Fibroblast of skin of left biceps (primary cell): ENCODE data around the gene PSMA3.

Experiments used
- DNase-seq, 2 experiments: peaks; one replicate each; pipeline ENCODE4 v3.0.0-alpha.2; 2013; ENCODE audit warnings: low read depth in 2 of 2

Gene PSMA3

GRCh38 chr14:58270628-58271027, 26.0 kb downstream of the PSMA3 start:
- DNase-seq = no peak

GRCh38 chr14:58272588-58273372, 28.1 kb downstream of the PSMA3 start:
- DNase-seq = no peak

DNA sequence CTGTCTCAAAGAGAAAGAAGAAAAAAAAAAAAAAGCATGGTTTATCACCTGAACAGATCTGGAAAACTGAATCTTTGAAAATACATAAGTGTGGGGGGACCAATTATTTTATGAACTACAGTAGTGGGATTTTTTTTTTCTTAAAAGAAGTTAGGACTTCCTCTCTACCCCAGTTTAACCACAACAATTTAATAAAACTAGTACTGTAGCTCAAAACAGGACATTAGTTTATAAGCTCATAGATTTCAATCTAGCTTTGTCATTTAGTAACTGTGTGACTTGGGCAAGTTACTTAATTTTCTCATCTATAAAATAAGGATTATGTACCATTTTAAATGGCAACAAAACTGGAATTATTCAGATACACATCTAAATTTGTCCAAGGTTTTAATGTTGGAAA, 30.2 kb downstream of the PSMA3 start:
- no peak for DNase-seq

GRCh38 chr14:58275527-58276190, 31.0 kb downstream of the PSMA3 start:
- no peak for DNase-seq

DNA sequence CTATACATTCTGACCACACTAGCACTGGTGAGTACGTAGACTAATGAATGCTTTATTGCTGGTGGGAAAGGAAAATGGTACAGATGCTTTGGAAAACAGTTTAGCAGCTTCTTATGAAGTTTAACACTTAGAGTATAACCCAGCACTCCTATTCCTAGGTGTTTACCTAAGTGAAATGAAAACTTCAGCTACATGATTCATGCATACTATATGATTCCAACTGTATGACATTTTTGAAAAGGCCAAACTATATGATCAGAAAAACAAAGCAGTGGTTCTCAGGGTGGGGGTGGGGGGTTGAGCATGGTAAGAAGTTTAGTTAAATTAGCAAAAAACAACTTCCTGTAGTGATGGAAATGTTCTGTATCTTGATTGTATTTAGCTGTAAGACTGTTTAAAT, 31.6 kb downstream of the PSMA3 start:
- no peak for DNase-seq

GRCh38 chr14:58278177-58278576, 33.5 kb downstream of the PSMA3 start:
- no peak for DNase-seq

DNA sequence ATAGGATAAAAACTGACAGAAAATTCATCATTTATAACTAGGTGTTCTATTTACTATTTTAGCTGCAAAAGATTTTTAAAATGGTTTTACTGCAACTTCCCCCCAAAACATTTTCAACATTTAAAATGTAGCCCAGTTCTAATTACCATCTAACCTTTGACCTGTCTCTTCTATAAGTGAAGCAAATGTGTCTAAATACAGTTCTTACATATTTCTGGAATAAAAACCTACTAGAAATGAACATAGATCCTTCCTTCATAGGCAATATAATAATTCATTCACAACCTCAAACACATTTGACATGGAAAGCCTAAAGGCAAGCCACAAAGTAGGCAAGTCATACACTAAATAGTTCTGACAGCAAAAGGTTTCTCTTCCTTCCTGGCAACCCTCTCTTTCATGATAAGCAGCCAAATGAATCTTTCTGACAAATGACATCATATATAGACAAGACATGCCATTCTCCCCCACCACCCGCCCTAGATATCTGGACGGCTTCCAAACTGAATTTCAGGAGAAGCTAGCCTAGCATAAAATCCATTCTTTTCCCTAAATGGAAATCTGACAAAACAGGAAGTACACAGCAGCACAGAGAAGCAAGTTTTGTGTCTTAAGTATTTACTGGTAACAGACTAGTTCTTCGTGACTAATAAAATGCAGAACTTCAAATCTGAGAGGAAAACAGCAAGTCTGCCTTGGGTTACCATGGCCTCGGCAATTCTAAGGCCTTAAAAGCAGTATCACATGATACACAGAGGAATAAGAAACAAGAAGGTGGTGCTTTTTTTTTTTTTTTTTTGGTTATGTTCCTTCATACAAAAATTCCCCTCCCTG, 36.5 kb downstream of the PSMA3 start:
- DNase-seq = peak; percentile 87 to 90

DNA sequence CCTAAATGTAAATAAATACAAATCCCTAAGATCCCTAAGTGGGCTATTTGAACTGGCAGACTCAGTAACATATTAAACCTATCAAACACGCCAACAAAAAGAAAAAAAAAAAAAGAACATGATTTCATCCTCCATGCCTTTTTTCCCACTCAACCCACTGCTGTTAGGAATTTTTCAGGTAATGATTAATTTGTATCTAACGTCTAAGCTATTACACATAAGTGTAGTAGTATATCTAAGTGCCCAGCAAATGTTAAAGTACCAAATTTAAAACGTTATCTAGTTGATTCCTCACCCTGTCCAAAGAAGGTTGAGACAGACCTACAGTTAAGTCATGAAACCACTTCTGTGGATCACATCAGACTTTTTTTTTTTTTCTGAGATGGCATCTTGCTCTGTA, 37.3 kb downstream of the PSMA3 start:
- DNase-seq = no peak

- no peak for DNase-seq
These were observed 38.4 kb downstream of the PSMA3 start for GRCh38 chr14:58282925-58283593.

- DNase-seq = no peak
These were observed 39.1 kb downstream of the PSMA3 start for GRCh38 chr14:58283730-58284129.

- DNase-seq = no peak
These were observed 40.5 kb downstream of the PSMA3 start for GRCh38 chr14:58285132-58285531.

- no peak for DNase-seq
These were observed 43.0 kb downstream of the PSMA3 start for GRCh38 chr14:58287607-58288042.

- no peak for DNase-seq
These were observed 43.6 kb downstream of the PSMA3 start for GRCh38 chr14:58288106-58288792.

GRCh38 chr14:58291646-58292045, 47.0 kb downstream of the PSMA3 start:
- DNase-seq = no peak

GRCh38 chr14:58292187-58292586, 47.5 kb downstream of the PSMA3 start:
- peak; percentile 28 to 41 for DNase-seq

GRCh38 chr14:58294201-58294600, 49.6 kb downstream of the PSMA3 start:
- DNase-seq = no peak

DNA sequence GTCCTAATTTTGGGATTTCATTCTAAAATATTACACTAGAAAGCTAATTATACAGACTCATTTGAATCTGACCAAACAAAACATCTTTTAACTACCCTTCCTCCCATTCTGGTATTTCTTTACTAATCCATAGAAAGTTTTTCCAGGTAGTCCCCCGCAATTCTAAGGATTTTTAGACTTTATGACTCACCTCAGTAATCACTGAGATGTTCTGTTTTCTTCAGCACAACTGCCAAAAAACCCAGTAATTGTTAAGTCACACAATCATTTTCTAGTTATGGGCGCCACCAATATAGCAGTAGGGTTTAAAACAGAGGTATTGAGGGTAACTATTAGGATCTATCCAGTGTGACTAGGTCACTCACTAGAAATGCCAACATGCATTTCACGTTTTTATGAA, 52.1 kb downstream of the PSMA3 start:
- no peak for DNase-seq

DNA sequence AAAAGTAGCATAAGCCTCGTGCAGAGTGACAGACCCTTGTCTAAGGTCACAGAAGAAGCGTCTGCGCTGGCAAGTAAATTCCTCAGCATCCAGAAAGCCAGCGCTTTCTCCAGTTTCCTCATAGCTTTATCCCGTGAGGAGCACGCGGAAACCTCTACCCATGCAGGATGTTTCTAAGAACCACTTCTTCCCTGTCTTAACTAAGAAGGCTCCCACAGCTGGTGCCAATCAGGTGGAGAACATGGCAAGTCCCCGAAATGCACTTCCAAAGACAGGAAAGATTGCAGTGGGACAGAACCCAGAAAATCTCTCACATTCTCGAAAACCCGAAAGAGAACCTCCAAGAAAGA, 52.7 kb downstream of the PSMA3 start:
- DNase-seq = no peak

- DNase-seq = peak; percentile 100
These were observed 53.3 kb downstream of the PSMA3 start for GRCh38 chr14:58297762-58298476.

DNA sequence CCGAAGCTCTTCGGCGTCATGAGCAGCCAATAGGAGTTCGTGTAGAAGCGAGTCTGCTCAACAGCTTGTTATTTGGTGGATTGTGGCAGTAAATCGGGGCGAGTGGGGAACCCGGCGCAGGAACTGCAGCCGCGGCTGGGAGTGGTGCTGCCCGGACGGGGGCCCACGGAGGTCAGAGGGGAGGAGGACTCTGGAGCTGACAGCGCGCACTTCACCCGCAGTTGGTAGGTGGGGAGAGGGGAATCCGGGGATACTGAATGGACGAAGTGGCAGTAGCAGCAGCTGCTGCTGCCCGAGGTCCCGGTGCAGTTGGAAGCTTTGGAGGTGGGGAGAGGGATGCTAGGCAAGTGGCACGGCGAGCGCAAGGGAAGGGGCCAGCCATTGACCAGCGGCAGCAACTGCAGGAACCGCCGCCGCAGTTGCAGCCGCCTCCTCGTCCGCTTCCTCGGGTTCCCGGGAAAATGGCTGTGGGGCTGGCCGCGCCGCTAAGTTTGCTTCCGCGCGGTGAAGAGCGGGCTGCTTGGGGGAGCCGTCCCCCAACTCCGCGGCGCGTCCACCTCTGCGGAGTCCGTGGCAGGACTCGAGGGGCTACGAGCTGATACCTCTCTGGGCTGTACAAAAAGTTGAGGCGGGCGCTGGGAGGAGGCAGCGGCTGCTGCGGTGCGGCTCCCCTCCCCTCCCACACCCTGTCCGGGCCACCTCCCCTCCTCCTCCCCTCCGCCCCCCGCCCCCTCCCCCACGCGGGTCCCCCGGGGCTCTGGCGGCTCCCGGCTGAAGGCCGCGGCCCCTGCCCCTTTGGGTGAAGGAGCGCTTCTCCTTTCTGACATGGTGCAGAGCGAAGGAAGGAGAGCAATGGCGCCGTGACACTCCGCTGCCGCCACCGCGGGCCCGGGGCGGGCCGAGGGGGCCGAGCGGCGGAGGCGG, 54.1 kb downstream of the PSMA3 start, which contains the start of gene ARID4A:
Gene ARID4A (plus strand): TSS at position 79 of the 924 bp plus-strand sequence. CDS start 1,300 bp downstream, outside the sequence.
- no peak for DNase-seq
